ENCODE measurements around the gene RPGRIP1. TPM values are rescaled to one million over a fixed set of nuclear protein-coding genes. Genes with fewer than 3 reads are reported as not detected.
"Not testable (repeated sequence)": the region's sequence is repeated elsewhere in the genome, so short reads cannot be mapped to it uniquely, and the experiment has no call there.

The RPGRIP1 gene
- total RNA-seq (2014; rRNA removed; shearing (Covaris generic)): not detected in 2 replicates

DNA sequence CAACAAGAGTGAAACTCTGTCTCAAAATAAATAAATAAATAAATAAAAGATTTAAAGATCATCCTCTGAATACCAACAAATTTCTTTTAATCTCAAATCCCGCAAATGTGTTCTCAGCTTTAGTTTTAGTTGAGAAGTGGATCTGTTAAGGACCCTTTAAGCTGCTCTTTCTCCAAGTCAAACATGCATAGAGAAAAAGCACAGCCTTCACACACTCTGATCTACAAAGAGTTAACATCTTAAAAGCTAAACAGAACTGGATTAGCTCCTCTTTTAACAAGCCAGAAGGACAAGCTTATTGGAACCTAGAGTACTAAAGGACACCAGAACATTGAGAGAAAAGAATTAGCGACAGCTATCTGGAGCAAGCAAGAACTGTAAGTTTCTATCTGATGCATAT is at the start of gene RPGRIP1:
RPGRIP1 (plus strand) TSS at position 301 of the 400 bp plus-strand sequence. CDS start 7,894 bp downstream, outside the sequence.
- DNase-seq (ENCODE audit: low read depth): no peak

DNA sequence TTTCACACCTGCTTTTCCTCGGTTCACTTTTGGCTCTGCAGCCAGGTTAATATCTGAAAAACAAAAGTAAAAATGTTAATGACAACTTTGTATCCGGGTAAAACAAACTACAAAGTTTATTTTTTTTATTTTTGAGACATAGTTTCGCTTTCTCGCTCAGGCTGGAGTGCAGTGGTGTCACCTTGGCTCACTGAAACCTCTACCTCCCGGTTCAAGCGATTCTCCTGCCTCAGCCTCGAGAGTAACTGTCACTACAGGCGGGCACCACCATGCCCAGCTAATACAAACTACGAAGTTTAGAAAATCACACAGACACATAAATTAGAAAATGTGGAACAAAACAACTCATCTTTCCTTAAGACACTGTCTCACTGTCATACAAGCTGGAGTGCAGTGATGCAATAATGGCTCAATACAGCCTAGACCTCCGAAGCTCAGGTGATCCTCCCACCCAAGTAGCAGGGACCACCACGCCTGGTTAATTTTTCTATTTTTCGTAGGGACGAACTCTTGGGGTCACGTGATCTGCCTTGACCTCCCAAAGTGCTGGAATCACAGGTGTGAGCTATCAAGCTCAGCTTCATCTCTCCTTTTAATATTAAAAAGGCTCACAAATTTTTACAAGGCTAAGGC is 48.7 kb upstream of the RPGRIP1 start:
- DNase-seq (ENCODE audit: low read depth): no peak

DNA sequence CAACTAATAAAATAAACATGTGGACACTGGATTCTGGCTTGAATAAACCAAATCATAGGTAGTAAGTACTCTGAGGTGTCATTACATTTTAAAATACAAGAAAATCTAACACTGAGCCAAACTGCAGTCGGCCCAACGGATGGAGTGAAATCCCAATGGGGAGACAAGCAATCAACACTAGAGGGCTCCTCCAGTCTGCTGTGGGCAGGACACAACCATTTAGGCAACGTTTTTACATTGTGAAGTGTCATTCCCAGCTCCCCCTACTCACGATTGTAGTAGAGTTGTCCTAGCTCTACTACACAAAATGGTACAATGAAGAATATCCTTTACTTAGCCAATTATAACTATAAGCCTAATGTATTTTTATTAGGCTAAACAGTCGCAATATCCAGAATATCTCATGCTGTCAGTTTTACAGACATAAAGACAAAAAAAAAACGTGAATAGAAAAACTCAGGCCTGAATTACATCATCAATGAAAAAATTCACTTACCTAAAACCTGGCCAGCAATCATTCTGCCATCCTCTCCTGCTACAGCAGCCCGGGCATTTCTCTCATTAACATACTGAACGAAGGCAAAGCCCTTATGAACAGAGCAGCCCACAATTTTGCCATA is 46.3 kb upstream of the RPGRIP1 start:
- DNase-seq (ENCODE audit: low read depth): no peak

- DNase-seq (ENCODE audit: low read depth): no peak
These were observed 45.8 kb upstream of the RPGRIP1 start for GRCh38 chr14:21234112-21234511.

DNA sequence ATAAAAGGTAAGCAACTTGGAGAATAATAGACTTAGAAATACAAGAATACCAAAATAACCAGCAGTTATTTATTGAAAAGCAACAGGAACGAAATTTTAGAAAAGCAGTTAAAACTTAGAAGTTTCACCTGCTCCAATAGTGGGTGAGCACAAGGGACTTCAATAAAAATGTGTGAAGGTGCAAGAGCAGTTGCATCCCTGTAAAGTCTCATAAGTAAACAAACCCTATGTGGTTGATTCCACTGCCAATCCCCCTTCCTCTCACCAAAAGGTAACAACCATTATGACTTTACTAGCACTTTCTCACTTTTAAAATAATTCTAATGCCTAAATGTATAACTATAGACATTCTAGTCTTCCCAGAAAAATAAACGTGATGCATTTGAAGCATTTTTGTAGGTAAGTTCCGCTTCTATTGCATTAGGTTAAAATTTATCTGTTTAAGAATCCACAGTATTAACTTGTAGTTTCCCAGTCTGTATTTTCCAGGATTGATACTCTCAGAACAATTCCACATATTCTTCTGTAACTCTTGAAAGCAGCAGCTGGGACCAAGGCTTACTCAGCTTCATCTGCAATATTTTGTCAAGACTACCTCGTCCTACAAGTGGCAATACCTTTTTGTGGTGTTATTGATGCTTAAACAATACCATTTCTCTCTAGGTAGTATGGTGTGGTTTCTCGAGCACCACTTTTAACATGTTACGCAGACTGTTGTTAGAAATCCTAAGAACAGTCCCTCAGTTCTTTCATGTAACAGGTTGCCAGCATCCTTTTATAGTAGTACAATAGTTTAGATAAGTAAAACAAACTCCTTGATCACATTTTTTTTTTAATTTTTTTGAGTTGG is 42.7 kb upstream of the RPGRIP1 start:
- DNase-seq (ENCODE audit: low read depth): no peak

DNA sequence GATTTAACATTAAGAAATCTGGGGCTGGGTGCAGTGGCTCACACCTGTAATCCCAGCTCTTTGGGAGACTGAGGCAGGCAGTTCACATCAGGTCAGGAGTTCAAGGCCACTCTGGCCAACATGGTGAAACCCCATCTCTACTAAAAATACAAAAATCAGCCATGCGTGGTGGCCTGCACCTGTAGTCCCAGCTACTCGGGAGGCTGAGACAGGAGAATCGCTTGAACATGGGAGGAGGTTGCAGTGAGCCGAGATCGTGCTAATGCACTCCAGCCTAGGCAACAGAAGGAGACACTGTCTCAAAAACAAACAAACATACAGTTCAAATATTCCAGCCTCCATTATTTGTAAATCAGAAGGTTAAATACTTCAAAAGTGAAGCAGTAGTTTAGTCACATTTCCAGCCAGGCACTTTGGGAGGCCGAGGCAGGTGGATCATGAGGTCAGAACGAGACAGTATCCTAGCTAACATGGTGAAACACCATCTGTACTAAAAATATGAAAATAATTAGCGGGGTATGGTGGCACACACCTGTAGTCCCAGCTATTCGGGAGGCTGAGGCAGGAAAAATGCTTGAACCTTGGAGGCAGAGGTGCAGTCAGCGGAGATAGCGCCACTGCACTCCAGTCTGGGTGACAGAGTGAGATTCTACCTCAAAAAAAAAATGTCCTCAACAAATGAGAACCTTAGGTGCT is 40.9 kb upstream of the RPGRIP1 start:
- DNase-seq (ENCODE audit: low read depth): no peak

DNA sequence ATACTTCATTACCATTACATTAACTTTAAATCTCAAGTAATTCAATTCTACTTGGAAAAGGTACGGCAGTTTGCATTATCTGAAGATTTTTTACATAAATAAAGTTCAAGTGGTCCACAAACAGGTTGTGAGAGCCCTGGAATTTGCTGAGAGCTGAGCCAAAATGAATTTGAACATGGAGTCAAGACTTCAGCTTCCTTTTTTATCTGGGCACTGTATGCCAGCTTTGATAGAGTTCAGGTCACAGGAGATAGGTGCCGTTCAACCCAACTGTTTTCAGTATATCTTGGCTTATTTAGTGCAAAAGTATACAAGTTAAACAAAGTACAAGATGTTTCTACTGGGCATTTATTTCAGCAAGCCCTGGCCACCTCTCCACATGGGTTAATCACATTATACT is 39.5 kb upstream of the RPGRIP1 start:
- no peak for DNase-seq (ENCODE audit: low read depth)

DNA sequence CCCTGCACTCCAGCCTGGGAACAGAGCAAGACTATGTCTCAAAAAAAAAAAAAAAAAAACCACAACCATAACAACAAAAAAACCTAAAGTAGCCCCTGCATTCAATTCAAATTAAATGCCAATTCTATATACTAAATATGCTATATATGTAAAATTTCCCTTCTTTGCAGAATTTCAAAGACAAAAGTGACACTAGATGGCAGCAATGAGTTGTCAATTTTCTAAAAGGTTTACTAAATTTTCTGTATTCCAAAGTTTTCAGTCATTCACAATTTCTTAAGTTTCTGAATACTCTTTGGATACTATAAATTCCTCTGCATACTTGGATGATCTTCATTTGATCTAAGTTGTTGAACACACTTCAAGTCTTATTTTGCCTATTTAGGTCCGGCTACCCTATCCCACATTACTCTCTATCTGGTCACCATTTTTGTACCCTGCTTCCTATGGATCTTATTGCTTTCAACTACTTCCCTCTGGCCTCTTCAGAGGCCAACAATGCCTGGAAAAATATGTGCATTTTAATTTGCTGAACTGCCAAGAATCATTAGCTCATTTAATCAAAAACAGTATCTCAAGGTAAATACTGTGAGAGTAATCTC is 38.6 kb upstream of the RPGRIP1 start:
- DNase-seq (ENCODE audit: low read depth): no peak

GRCh38 chr14:21244544-21244943 is 35.3 kb upstream of the RPGRIP1 start:
- no peak for DNase-seq (ENCODE audit: low read depth)

DNA sequence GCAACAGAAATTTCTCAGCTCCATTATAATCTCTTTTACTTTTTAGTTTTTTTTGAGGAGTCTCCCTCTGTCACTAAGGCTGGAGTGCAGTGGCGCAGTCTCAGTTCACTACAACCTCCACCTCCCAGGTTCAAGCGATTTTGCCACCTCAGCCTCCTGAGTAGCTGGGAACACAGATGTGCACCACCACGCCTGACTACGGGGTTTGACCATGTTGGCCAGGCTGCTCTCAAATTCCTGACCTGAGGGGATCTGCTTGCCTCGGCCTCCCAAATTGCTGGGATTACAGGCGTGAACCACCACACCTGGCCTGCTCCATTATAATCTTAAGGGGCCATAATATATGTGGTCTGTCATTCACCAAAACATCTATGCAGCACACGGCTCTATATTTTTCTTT is 34.1 kb upstream of the RPGRIP1 start:
- DNase-seq (ENCODE audit: low read depth): no peak

DNA sequence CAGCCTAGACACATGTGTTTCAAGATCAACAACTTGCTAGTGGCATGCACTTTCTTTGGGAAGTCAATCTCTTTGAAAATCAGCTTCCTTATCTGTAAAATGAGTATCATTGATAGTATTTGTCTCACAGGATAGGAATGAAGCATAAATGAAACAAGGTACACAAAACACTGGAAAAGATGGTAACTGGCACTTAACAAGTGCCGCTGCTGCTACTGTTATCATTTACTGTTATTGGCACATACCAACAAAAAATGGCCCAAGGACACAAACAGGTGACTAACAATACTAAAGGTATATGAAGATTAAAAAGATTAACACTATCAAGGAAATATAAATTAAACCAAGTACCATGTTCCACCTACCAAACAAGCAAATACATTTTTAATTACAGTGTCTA is 31.5 kb upstream of the RPGRIP1 start:
- DNase-seq (ENCODE audit: low read depth): no peak

- no peak for DNase-seq (ENCODE audit: low read depth)
These were observed 31.0 kb upstream of the RPGRIP1 start for GRCh38 chr14:21248739-21249411.

DNA sequence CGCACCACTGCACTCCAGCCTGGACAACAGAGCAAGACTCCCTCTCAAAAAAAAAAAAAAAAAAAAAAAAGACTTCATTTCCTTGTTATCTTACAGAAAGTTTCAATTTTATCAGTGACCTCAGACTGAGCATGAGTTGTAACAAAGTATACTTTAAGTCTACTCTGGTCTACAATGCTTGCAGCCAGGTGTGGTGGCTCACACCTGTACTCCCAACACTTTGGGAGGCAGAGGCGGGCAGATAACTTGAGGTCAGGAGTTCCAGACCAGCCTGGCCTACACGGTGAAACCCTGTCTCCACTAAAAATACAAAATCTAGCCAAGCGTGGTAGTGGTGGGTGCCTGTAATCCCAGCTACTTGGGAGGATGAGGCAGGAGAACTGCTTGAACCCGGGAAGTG is 28.7 kb upstream of the RPGRIP1 start:
- no peak for DNase-seq (ENCODE audit: low read depth)

DNA sequence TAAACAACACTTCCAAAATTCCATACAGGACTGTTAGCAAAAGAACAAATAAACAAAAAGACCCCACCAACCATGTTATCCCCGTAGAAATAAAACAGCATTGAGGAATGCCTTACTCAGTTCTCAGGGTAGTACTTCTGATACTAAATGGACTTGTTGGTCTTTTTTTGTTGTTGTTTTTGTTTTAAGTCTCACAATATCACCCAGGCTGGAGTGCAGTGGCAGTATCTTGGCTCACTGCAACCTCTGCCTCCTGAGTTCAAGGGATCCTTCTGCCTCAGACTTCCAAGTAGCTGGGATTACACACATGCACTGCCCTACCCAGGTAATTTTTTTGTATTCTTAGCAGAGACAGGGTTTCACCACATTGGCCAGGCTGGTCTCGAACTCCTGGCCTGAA is 27.7 kb upstream of the RPGRIP1 start:
- no peak for DNase-seq (ENCODE audit: low read depth)

- no peak for DNase-seq (ENCODE audit: low read depth)
These were observed 24.3 kb upstream of the RPGRIP1 start for GRCh38 chr14:21255385-21256101.

DNA sequence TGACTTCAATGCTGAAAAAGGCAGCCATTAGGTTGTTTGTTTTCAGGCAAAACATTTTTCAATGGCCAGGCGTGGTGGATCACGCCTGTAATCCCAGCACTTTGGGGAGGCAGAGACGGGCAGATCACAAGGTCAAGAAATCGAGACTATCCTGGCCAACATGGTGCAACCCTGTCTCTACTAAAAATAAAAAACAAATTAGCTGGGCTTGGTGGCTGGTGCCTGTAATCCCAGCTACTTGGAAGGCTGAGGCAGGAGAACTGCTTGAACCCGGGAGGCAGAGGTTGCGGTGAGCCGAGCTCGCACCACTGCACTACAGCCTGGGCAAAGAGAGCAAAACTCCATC is 23.8 kb upstream of the RPGRIP1 start:
- DNase-seq (ENCODE audit: low read depth): not testable (repeated sequence)

DNA sequence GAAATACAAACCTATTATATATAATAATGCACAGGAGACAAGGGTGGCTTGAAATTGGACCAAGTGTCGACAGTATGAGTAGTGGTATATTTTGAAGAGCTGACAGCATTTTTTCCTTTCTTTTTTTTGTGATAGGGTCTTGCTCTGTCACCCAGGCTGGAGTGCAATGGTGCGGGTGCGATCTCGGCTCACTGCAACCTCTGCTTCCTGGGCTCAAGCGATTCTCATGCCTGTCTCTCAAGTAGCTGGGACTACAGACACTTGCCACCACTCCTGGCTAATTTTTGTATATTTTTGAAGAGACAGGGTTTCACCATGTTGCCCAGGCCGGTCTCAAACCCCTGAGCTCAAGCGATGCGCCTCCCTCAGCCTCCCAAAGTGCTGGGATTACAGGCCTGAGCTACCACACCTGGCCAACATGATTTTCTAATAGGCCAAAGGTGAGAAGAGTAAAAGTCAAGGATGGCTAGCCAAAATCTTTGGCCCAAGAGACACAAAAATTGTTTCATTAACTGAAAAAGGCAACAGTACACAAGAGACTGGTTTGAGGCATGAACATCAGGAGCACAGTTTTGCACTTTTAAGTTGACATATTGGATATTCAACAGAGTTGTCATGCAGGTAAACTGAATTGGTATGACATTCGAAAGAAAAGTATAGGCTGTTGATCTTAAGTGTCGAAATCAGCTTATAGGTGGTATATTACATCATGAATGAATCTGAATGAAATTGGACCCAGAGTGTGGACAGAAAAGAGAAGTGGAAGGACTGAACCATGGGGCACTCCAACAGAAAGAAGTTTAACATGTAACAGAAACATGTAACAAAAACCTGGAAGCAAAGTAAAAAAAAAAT is 23.1 kb upstream of the RPGRIP1 start:
- DNase-seq (ENCODE audit: low read depth): no peak

- DNase-seq (ENCODE audit: low read depth): no peak
These were observed 22.4 kb upstream of the RPGRIP1 start for GRCh38 chr14:21257394-21257909.

Measured in Daoy (cell line).